H9 (cell line): ENCODE results near the gene ZNF609. TPM values are rescaled to one million over a fixed set of nuclear protein-coding genes. Genes with fewer than 3 reads are reported as not detected.

Source experiments
- DNase-seq: peaks from one replicate; pipeline ENCODE4 v3.0.0-alpha.2; 2017
- H2AFZ ChIP-seq: one replicate; pipeline ENCODE4 v1.6.1; 2013; ENCODE audit warnings: mild to moderate bottlenecking, low read length, control low read depth, moderate library complexity
- H2AK5ac ChIP-seq: 2 replicates; pipeline ENCODE4 v1.6.1; 2013; ENCODE audit warnings: low read length, control low read depth, mixed read lengths; ENCODE audit not compliant: insufficient read length
- H2BK120ac ChIP-seq: one replicate; pipeline ENCODE4 v1.6.1; 2013; ENCODE audit warnings: low read depth, mild to moderate bottlenecking, low read length, control low read depth, inconsistent platforms; ENCODE audit not compliant: poor library complexity, severe bottlenecking
- H2BK12ac ChIP-seq: 2 replicates; pipeline ENCODE4 v1.6.1; 2013; ENCODE audit warnings: low read length, control low read depth, mixed read lengths, low read depth; ENCODE audit not compliant: insufficient read length
- H2BK15ac ChIP-seq: 2 replicates; pipeline ENCODE4 v1.6.1; 2013; ENCODE audit warnings: low read depth, low read length, control low read depth
- H2BK20ac ChIP-seq: one replicate; pipeline ENCODE4 v1.6.1; 2013; ENCODE audit warnings: low read depth, mild to moderate bottlenecking, low read length, control low read depth, inconsistent platforms; ENCODE audit not compliant: poor library complexity, severe bottlenecking
- H2BK5ac ChIP-seq: 2 replicates; pipeline ENCODE4 v1.6.1; 2013; ENCODE audit warnings: low read length, control low read depth, mixed read lengths; ENCODE audit not compliant: insufficient read length
- H3K14ac ChIP-seq: 2 replicates; pipeline ENCODE4 v1.6.1; 2013; ENCODE audit warnings: low read length, control low read depth; ENCODE audit not compliant: insufficient read depth
- H3K18ac ChIP-seq: 2 replicates; pipeline ENCODE4 v1.6.1; 2013; ENCODE audit warnings: low read depth, mild to moderate bottlenecking, mixed read lengths, low read length, control low read depth; ENCODE audit not compliant: insufficient read length
- H3K23ac ChIP-seq: 2 replicates; pipeline ENCODE4 v1.6.1; 2013; ENCODE audit warnings: low read length, control low read depth, mixed read lengths, low read depth; ENCODE audit not compliant: insufficient read length
- H3K23me2 ChIP-seq: 2 replicates; pipeline ENCODE4 v1.6.1; 2013; ENCODE audit warnings: low read depth, mild to moderate bottlenecking, mixed read lengths, low read length, control low read depth; ENCODE audit not compliant: insufficient read length, poor library complexity, severe bottlenecking
- H3K27ac ChIP-seq: 2 replicates; pipeline ENCODE4 v1.5.1; 2013; ENCODE audit warnings: low read length, control low read depth, mixed read lengths, low read depth; ENCODE audit not compliant: insufficient read length
- H3K27me3 ChIP-seq: 2 replicates; pipeline ENCODE4 v1.6.1; 2013; ENCODE audit warnings: low read length, control low read depth, inconsistent platforms; ENCODE audit not compliant: insufficient read depth
- H3K4ac ChIP-seq: 2 replicates; pipeline ENCODE4 v1.6.1; 2013; ENCODE audit warnings: low read depth, mild to moderate bottlenecking, control low read depth, inconsistent platforms, low read length, moderate library complexity
- H3K4me1 ChIP-seq: 2 replicates; pipeline ENCODE4 v1.6.1; 2013; ENCODE audit warnings: low read length, control low read depth, inconsistent platforms; ENCODE audit not compliant: insufficient read depth
- H3K4me2 ChIP-seq: 2 replicates; pipeline ENCODE4 v1.6.1; 2013; ENCODE audit warnings: low read length, control low read depth, mixed read lengths; ENCODE audit not compliant: insufficient read length, insufficient read depth
- H3K56ac ChIP-seq: 2 replicates; pipeline ENCODE4 v1.6.1; 2013; ENCODE audit warnings: low read depth, mild to moderate bottlenecking, mixed read lengths, low read length, control low read depth; ENCODE audit not compliant: insufficient read length
- H3K79me1 ChIP-seq: 2 replicates; pipeline ENCODE4 v1.6.1; 2013; ENCODE audit warnings: low read depth, mild to moderate bottlenecking, moderate library complexity, low read length, control low read depth, inconsistent platforms; ENCODE audit not compliant: insufficient read depth, poor library complexity, severe bottlenecking
- H3K79me2 ChIP-seq: 2 replicates; pipeline ENCODE4 v1.6.1; 2013; ENCODE audit warnings: low read length, control low read depth, inconsistent platforms; ENCODE audit not compliant: insufficient read depth
- H3K9ac ChIP-seq: 2 replicates; pipeline ENCODE4 v1.6.1; 2013; ENCODE audit warnings: low read length, control low read depth, mixed read lengths; ENCODE audit not compliant: insufficient read length; ENCODE audit errors: extremely low read depth
- H3K9me3 ChIP-seq: one replicate; pipeline ENCODE4 v1.6.1; 2013; ENCODE audit warnings: low read depth, low read length, inconsistent platforms; ENCODE audit not compliant: control insufficient read depth
- H3T11ph ChIP-seq: one replicate; pipeline ENCODE4 v1.6.1; 2013; ENCODE audit warnings: mild to moderate bottlenecking, low read length, control low read depth, inconsistent platforms
- H4K20me1 ChIP-seq: one replicate; pipeline ENCODE4 v1.6.1; 2013; ENCODE audit not compliant: control insufficient read depth, insufficient read length, insufficient read depth
- H4K5ac ChIP-seq: 2 replicates; pipeline ENCODE4 v1.6.1; 2013; ENCODE audit warnings: low read depth, mild to moderate bottlenecking, mixed read lengths, low read length, control low read depth; ENCODE audit not compliant: insufficient read length
- H4K8ac ChIP-seq: replicated peaks from 2 replicates; pipeline ENCODE4 v1.6.1; 2013; ENCODE audit warnings: low read length, control low read depth, mixed read lengths, low read depth; ENCODE audit not compliant: insufficient read length
- H4K91ac ChIP-seq: 2 replicates; pipeline ENCODE4 v1.6.1; 2013; ENCODE audit warnings: low read depth, mild to moderate bottlenecking, moderate library complexity, mixed read lengths, low read length, control low read depth; ENCODE audit not compliant: insufficient read length
- H3K27ac Mint-ChIP-seq, 3 experiments: 2 replicates in 2 of 3; 3 replicates in 1 of 3; pipeline ENCODE4 v1.8.0; 2020 to 2021; ENCODE audit warnings: mixed read lengths in 3 of 3, mild to moderate bottlenecking in 1 of 3, moderate library complexity in 1 of 3
- H3K27me3 Mint-ChIP-seq: 2 replicates; pipeline ENCODE4 v1.8.0; 2021; ENCODE audit warnings: low read depth, mild to moderate bottlenecking, moderate library complexity, mixed read lengths
- H3K36me3 Mint-ChIP-seq, 3 experiments: 2 replicates in 2 of 3; 3 replicates in 1 of 3; pipeline ENCODE4 v1.8.0; 2020 to 2021; ENCODE audit warnings: low read depth in 3 of 3, mixed read lengths in 3 of 3; ENCODE audit not compliant: insufficient read depth in 1 of 3
- H3K4me1 Mint-ChIP-seq, 2 experiments: 2 replicates each; pipeline ENCODE4 v1.8.0; 2020; ENCODE audit warnings: mixed read lengths in 2 of 2
- H3K4me3 Mint-ChIP-seq, 2 experiments: 2 replicates in 1 of 2; 3 replicates in 1 of 2; pipeline ENCODE4 v1.8.0; 2020 to 2021; ENCODE audit warnings: mild to moderate bottlenecking in 2 of 2, mixed read lengths in 2 of 2, moderate library complexity in 1 of 2
- H3K9me3 Mint-ChIP-seq, 2 experiments: 2 replicates in 1 of 2; 3 replicates in 1 of 2; pipeline ENCODE4 v1.8.0; 2020; ENCODE audit warnings: mild to moderate bottlenecking in 2 of 2, mixed read lengths in 2 of 2, moderate library complexity in 1 of 2
- CTCF ChIP-seq: fragments of 200-600 bp; sonication (generic); conservative IDR thresholded peaks from 3 replicates; pipeline ENCODE4 v1.8.0; 2021; ENCODE audit warnings: antibody characterized with exemption, mild to moderate bottlenecking
- total RNA-seq: library from RNA; stranded (reverse); gene quantifications from 2 replicates; pipeline ENCODE4 v1.2.1, GENCODE V29; 2021

ZNF609 gene
- total RNA-seq, 1 experiment from 2014 or later = 45.3 TPM

- no peak overlapping the region for H3K9ac ChIP-seq
Observed at GRCh38 chr15:64698823-64699222, 238.4 kb downstream of the ZNF609 start.

More at GRCh38 chr15:64698823-64699222, 238.4 kb downstream of the ZNF609 start:
- Histone ChIP-seq H3K27ac (no peak overlapping the region), H3K23me2 (peaks cover 25% of the 10 kb centered on the region), H4K5ac (no peak overlapping the region), H4K91ac (no peak overlapping the region), H3K18ac (no peak overlapping the region), H3K27me3 (no peaks in the 10 kb centered on the region), H3K4me1 (peaks cover 18% of the 10 kb centered on the region; the same call in 1 of the 2 replicates), H3K79me2 (peaks cover 38% of the 10 kb centered on the region; the same call in 1 of the 2 replicates), H2BK120ac (no peak overlapping the region), H4K8ac (no peak overlapping the region), H2BK5ac (no peak overlapping the region), H2AK5ac (no peak overlapping the region), H2BK15ac (no peak overlapping the region), H2BK12ac (no peak overlapping the region), H3K14ac (no peak overlapping the region), H3T11ph (no peak overlapping the region), H3K9me3 (no peaks in the 10 kb centered on the region), H3K4me2 (peak overlapping the region; percentile 95), H2BK20ac (no peak overlapping the region), H4K20me1 (no peaks in the 10 kb centered on the region), H3K56ac (no peak overlapping the region), H3K23ac (no peak overlapping the region), H3K79me1 (peaks cover 8% of the 10 kb centered on the region), H2AFZ (no peak overlapping the region), H3K4ac (no peak overlapping the region)
- peak overlapping the region; percentile 98 to 100 (median 98) for H3K27ac Mint-ChIP-seq
- peaks cover 70 to 80% of the 10 kb centered on the region in 2 experiments for H3K4me1 Mint-ChIP-seq
- peaks cover 0 to 2% of the 10 kb centered on the region in 2 experiments; a peak in 2 of 5 replicates for H3K9me3 Mint-ChIP-seq
- DNase-seq = no peak
- H3K36me3 Mint-ChIP-seq = peaks cover 36 to 74% (median 48%) of the 10 kb centered on the region in 3 experiments
- H3K4me3 Mint-ChIP-seq = peak overlapping the region; percentile 78 to 93
- TF ChIP-seq CTCF = no peak
- H3K27me3 Mint-ChIP-seq = peaks cover 2% of the 10 kb centered on the region; the same call in 1 of the 2 replicates
